Inflammatory macrophage (primary cell): ENCODE measurements around the gene ECSIT.

ENCODE experiments used
- DNase-seq, 2 donors: peaks; one replicate each; pipeline ENCODE4 v3.0.0-alpha.2; 2020 to 2022

The ECSIT gene

DNA sequence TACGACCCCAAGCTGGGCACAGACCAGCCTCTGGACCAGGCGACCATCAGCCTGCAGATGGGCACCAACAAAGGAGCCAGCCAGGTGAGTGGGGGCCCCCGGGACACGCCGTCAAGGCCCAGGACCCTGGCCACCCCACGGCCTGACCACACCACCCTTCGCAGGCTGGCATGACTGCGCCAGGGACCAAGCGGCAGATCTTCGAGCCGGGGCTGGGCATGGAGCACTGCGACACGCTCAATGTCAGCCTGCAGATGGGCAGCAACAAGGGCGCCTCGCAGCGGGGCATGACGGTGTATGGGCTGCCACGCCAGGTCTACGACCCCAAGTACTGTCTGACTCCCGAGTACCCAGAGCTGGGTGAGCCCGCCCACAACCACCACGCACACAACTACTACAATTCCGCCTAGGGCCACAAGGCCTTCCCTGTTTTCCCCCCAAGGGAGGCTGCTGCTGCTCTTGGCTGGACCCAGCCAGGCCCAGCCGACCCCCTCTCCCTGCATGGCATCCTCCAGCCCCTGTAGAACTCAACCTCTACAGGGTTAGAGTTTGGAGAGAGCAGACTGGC lies 20.5 kb upstream of the ECSIT start:
- DNase-seq, result no peak

DNA sequence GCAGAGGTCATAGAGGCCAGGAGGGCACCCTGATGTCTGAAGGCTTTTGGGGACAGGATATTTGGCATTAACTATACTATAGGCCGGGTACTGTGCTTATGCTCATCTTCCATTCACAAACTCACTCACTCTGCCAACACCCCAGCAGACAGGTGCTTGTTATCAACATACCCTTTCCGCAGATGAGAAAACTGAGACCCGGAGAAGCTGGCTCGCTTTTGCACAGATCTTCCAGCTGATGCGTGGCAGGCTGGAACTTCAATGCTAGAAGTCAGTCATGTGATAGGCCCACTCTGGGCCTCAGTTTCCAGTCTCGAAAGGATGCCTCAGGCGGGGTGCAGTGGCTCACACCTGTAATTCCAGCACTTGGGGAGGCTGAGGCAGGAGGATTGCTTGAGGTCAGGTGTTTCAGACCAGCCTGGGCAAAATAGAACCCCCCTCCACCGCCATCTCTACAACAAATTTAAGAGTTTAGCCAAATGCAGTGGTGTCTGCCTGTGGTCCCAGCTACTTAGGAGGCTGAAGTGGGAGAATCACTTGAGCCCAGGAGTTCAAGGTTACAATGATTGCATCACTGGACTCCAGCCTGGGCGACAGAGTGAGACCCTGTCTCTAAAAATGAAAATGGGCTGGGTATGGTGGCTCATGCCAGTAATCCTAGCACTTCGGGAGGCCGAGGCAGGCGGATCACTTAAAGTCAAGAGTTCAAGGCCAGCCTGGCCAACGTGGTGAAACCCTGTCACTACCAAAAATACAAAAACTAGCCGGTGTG lies 19.2 kb upstream of the ECSIT start:
- DNase-seq, result no peak

- no peak for DNase-seq
Observed at GRCh38 chr19:11541238-11541637, 12.3 kb upstream of the ECSIT start.

DNA sequence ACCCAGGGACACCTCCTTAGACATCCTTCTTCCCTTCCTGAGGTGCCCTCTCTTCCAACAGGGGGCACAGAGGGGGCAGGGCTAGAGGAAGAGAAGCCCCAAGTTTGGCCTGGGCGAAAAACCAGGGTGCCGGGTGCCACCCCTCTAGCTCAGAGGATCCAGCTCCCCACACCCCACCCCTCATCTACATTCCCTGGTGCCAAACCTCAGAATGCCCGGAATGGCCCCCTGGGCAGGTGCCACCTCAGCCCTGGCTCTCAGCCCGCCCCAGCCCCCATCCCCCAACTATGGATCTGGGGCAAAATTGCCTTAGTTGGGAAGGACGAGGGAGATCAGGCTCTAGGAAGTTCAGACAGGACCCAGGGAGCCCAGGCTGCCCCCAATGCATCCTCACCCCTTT lies 11.7 kb upstream of the ECSIT start:
- DNase-seq, result no peak

DNA sequence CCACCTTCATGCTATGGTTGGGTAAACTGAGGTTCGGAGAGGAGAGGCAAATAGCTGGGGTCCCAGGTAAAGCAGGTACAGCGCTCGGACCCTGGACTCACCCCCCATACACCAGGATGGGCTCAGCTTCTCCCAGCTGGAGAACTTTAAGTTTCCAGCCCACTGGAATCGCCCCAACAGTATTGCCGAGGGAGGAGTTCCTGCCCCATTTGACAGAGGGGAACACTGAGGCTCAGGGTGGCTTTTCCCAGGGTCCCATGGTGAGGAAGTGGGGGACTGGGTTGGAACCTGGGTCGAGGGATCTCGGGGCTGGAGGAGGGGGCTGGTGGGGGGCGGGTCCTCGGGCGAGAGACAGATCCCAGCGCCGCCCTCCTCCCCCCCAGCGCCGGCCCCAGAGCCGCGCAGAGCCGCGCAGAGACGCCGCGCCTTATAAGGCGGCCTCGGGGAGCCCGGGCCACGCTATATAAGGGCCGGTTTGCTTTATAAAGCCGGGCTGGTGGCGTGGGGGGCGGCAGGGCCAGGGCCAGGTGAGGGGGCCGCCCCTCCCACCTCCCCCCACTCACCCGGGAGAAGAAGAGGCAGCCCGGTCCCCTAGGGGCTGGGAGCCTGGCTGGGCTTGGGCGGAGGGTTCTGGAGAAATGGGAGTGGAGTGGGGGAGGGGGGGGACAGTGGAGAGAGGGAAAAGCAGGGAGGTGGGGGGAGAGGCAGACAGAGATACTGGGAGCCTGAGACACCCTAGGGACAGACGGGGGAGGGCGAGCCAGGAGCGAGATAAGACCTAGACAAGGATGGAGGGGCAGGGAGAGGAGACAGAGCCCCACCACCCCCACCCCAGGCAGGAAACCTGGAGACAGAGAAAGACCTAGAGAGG lies 10.8 kb upstream of the ECSIT start:
- no peak for DNase-seq

GRCh38 chr19:11538232-11539036 lies 9.5 kb upstream of the ECSIT start, which contains the start of gene CNN1:
Gene CNN1, plus strand, starts transcription at chr19:11538851. Its CDS starts 77 bp downstream, at chr19:11538928.
- DNase-seq, result no peak

DNA sequence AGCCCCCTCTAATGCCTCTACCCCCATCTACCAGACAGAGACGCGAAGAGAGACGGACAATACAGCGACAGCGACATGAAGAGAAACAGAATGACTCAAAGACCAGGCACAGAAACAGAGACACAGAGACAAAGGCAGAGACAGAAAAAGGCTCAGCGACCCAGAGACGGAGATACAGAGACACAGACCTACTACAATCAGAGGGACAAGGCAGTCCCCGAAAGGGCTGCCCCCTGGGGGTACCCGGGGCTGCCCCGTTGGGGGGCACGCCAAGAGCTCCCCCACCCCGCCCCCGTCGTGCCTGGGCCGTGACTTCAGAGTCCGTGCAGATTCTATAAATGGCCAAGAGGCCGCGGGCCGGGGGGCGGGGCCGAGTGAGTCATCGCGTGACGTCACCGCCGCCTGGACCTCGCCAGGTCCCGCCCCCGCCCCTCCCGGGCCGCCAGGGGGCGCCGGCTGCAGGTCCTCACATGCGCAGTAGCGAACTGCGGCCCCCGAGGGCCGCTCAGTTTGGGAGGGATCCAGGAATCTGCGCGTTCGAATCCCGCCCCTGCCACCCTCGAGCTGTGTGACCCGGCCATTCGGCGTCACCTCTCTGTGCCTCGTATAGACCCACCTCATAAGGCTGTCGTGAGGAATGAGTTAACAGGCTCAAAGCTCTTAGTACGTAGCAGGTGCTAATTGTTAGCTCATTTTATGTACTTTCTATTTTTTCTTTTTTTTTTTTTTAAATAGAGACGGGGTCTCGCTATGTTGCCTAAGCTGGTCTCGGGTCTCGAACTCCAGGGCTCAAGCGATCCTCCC lies 7.1 kb upstream of the ECSIT start:
- DNase-seq, result peak; percentile 85 to 95

- peak; percentile 4 to 32 for DNase-seq
Observed at GRCh38 chr19:11534948-11535347, 6.0 kb upstream of the ECSIT start.

DNA sequence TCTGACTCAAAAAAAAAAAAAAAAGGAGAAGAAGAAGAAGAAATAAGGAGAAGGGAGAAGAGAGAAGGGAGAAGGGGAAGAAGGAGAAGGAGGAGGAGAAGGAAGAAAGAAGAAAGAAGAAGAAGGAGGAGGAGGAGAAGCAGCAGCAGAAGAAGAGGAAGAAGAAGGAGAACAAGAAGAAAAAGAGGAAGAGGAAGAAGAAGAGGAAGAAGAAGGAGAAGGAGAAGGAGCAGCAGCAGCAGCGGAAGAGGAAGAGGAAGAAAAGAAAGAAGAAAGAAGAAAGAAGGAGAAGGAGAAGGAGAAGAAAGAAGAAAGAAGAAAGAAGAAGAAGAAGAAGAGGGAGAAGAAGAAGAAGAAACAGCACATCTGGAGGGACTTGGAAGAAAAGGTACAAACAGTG lies 5.6 kb upstream of the ECSIT start:
- peak in 1 of 2 donors; percentile 22 for DNase-seq

DNA sequence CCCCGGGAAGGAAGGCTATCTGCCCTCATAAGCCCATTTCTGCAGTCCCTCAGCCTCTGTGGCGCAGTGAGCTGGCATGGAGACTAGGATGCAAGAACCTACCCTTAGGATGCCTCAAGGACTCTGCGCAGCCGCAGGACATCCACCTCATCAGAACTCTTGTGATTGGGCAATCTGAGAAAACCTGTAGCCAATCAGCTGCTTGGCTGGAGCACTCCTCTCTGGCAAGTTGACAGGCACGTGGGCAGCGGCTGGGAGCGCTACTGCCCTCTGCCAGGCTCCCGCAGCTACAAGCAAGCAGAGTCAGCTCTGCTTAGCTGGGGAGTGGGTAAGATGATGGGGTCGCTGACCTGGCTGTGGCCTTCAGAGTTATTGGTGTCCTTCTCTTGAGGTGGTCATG lies 1.5 kb upstream of the ECSIT start:
- DNase-seq, result peak; percentile 74 to 80

DNA sequence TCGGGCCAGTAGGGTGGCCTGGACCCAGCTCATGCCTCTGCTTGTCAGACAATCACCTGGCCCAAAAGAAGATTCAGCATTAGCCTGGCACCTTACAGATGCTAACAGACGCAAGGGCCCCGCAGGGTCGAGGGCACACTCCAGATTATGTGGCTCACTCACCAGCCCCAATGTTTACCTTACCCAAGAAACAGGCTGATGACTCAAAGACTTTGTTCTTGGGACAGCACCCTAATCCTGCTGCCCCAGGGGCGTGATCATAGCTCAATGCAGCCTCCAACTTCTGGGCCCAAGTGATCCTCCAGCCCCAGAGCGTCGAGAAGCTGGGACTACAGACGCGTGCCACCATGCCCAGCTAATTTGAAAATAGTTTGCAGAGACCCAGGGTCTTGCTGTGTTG lies 9.8 kb downstream of the ECSIT start:
- DNase-seq, result no peak

DNA sequence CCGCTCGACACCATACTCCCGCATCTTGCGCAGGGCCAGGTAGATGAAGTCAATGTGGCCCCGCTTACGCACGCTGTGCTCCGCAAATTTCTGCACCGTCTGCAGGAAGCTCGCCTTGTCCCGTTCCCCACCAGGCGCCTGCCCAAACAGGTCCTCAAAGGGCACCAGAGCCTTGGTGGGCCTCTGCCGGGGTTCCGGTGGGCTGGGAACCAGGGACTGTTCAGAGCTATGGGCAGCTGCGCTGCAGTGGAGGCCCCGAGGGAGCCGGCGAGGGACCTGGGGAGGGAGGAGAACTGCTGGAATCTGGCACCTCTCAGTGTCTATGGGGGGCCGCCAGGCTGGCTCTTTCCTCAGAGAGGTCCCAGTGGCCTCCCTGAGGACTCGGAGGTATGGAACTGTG lies 15.0 kb downstream of the ECSIT start:
- no peak for DNase-seq

- no peak for DNase-seq
Observed at GRCh38 chr19:11510444-11510843, 18.5 kb downstream of the ECSIT start.

DNA sequence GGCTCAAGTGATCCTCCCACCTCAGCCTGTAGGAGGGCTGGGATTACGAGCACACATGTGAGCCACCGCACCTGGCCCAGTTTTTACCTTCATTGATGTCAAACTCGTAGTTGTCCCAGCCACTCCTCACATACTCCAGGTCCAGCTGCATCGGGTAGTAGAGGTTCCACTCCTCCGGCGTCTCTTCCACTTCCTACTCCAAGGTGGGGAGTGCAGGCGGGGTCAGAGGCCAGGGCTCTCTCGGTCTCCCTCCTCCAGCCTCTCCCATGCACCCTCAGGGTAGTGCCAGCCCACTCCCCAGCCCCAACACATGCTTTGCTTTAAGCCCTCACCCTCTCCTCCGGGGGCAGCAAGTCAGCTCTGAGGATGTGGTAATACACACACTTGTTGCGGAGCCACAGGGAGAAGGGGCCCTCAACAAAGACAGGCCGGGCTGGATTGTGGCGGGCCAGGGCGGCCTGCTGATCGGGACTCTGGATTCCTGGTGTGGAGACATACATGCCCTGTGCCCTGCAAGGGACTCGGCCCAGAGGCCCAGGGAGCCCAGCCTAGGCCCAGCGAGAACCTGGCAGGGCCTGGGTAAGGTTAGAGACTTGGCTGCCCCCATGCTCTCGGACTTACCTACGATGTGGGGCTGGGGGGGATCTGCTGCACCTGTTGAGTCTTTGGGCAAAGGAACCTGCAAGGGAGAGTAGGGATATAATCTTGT lies 21.4 kb downstream of the ECSIT start:
- no peak for DNase-seq

DNA sequence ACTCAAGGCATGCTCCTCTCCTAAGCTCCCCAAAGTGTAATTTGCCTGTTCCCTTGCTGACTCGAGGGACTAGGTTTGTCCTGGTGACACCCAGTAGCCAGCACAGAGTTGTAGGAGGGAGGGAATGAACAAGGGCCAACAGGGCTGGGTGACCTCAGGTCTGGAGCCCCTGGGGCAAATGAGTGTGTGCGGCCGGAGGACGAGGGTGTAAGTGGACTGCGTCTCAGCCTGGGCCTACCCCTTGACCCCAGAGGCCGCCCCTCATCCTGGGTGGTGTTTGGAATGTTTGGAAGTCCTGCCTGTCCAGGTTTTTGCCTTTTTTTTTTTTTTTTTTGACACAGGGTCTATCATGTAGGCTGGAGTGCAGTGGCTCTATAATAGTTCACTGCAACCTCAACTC lies 22.0 kb downstream of the ECSIT start:
- no peak for DNase-seq

DNA sequence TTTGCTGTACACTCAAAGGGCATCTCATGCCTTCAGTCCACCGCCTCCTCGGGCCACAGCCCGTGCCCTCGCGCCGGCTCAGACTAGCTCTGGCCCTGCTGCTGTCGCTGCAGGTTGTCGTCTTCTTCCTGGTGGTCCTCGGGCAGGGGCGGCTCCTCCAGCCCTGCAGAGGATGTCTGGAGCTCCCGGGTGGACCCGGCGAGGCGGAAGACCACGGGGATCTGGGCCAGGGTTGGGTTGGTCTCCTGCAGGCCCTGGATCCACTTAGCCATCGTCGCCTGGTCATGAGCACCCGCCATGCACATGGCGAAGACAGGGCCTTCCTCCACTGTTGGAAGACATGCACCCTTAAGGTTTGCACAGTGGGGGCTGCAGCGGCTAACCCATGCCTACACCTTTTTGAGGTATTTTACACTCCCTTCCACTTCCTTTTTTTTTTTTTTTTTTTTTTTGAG lies 22.8 kb downstream of the ECSIT start:
- peak in 1 of 2 donors; percentile 10 for DNase-seq

DNA sequence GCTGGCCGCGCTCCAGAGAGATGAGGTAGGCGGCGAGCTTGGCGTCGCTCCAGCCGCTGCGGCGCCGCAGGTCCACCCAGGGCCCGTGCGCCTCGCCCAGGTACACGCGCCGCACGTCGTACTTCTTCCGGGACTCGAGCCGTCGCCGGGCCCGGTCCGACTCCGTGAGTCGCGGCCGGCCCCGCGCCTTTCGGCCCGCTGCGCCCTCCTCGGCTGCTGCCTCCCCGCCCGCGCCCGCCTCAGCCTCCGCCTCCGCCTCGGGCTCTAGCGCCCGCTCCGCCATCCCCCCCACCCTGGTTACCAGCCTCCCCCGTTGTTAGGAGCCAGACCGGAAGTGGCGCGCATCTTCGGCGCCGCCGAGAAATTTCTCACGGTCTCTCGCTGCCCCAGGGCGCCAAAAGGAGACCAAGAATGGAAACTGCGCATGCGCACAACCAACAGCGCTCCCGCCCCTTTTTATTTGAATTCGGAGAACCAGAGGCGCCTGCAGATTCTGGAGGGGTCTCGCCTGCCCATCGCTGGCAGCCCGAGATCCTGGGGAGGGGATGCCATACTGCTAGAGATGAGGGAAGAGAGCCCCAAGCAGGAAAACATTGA lies 23.3 kb downstream of the ECSIT start, which contains the start of gene ZNF653:
Gene ZNF653 (minus strand): TSS at position 336 of the 597 bp plus-strand sequence. CDS start 53 bp downstream, at position 283.
- peak; percentile 95 to 97 for DNase-seq

- DNase-seq, result peak; percentile 90 to 93
Observed at GRCh38 chr19:11505032-11505503, 23.9 kb downstream of the ECSIT start.

DNA sequence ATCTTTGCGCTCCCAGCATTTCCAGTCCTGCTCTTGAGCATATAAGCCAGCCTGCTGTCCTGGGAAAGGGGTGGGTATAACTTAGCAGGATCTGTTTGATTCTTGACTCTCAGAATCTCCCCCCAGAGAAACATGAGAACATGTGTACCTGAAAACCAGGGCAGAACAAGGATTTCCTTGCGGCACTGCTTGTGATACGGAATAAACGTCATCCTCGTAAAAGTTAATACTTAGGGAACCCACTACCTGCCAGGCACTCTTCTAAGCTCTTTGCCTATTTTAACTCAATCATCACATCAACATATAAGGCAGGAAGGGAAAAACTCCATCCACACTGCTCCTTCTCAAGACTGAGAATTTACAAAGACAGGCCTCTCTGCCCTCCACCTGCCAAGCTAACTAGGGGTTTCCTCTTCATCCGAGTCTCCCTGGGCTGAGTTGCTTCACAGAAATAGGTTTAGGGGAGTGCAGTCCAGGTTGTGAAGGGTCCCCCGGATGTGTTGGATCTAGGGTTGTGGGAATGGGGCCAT lies 24.4 kb downstream of the ECSIT start:
- DNase-seq, result no peak

- DNase-seq, result no peak
Observed at GRCh38 chr19:11499890-11500420, 29.0 kb downstream of the ECSIT start.
